Fibroblast of lung (primary cell): ENCODE results near the gene CYB561. TPM values are rescaled to one million over a fixed set of nuclear protein-coding genes. Genes with fewer than 3 reads are reported as not detected.

Experiments
- DNase-seq, 2 donors: peaks; one replicate each; pipeline versions ENCODE4 v3.0.0 to v3.0.0-alpha.2; 2010; ENCODE audit warnings: low read depth in 2 of 2
- H2AFZ ChIP-seq: 2 replicates; pipeline ENCODE4 v1.5.1; 2012; ENCODE audit warnings: low read length, control low read depth, inconsistent platforms
- H3K27ac ChIP-seq: 2 replicates; pipeline ENCODE4 v1.5.1; 2011; ENCODE audit warnings: low read length, control low read depth; ENCODE audit not compliant: insufficient read depth
- H3K27me3 ChIP-seq: 2 replicates; pipeline ENCODE4 v1.5.1; 2011; ENCODE audit warnings: mild to moderate bottlenecking, low read length; ENCODE audit not compliant: control insufficient read depth, insufficient read depth
- H3K36me3 ChIP-seq: 2 replicates; pipeline ENCODE4 v1.5.1; 2011; ENCODE audit warnings: low read length; ENCODE audit not compliant: control insufficient read depth, insufficient read depth
- H3K4me1 ChIP-seq: 2 replicates; pipeline ENCODE4 v1.5.1; 2011; ENCODE audit warnings: low read length; ENCODE audit not compliant: control insufficient read depth, insufficient read depth; ENCODE audit errors: extremely low read depth
- H3K4me2 ChIP-seq: 2 replicates; pipeline ENCODE4 v1.5.1; 2011; ENCODE audit warnings: low read length, control low read depth; ENCODE audit not compliant: insufficient read depth; ENCODE audit errors: extremely low read depth
- H3K4me3 ChIP-seq, 4 experiments: fragments of 200-600 bp in 1 of 4; sonication (generic) in 1 of 4; replicated peaks in 1 of 4; 2 replicates each; pipeline ENCODE4 v1.5.1; 2011 to 2016; ENCODE audit warnings: low read length in 4 of 4, low read depth in 3 of 4, mild to moderate bottlenecking in 3 of 4, control low read depth in 2 of 4, inconsistent platforms in 1 of 4, mixed read lengths in 1 of 4; ENCODE audit not compliant: insufficient read depth in 1 of 4; ENCODE audit errors: control extremely low read depth in 1 of 4
- H3K79me2 ChIP-seq: 2 replicates; pipeline ENCODE4 v1.5.1; 2012; ENCODE audit warnings: mild to moderate bottlenecking, low read length, inconsistent platforms; ENCODE audit not compliant: control insufficient read depth, insufficient read depth
- H3K9ac ChIP-seq: 2 replicates; pipeline ENCODE4 v1.5.1; 2011; ENCODE audit warnings: mild to moderate bottlenecking, low read length, control low read depth; ENCODE audit not compliant: insufficient read depth
- H3K9me3 ChIP-seq: 2 replicates; pipeline ENCODE4 v1.5.1; 2012; ENCODE audit warnings: low read depth, low read length; ENCODE audit not compliant: control insufficient read depth, insufficient read depth
- H4K20me1 ChIP-seq: 2 replicates; pipeline ENCODE4 v1.5.1; 2011; ENCODE audit warnings: low read length; ENCODE audit not compliant: control insufficient read depth, insufficient read depth; ENCODE audit errors: extremely low read depth
- CTCF ChIP-seq, 2 donors: IDR thresholded peaks in 1 of 2; conservative IDR thresholded peaks in 1 of 2; 1 replicate in 1 of 2; 2 replicates in 1 of 2; pipeline ENCODE4 v1.5.1; 2011 to 2012; ENCODE audit warnings: low read length in 2 of 2, control low read depth in 1 of 2, inconsistent platforms in 1 of 2, low read depth in 1 of 2, mild to moderate bottlenecking in 1 of 2
- EZH2 ChIP-seq: IDR thresholded peaks from 2 replicates; pipeline ENCODE4 v1.5.1; 2012; ENCODE audit warnings: low read length, control low read depth, mild to moderate bottlenecking; ENCODE audit errors: missing control alignments
- polyA plus RNA-seq, 2 donors: library from polyadenylated mRNA; depleted of rRNA in 1 of 2; stranded (reverse) in 1 of 2; unstranded in 1 of 2; fragments of >200 nt; gene quantifications; 2 replicates each; pipeline ENCODE4 v1.2.1, GENCODE V29; 2011 to 2012; ENCODE audit warnings: missing spikeins in 1 of 2
- total RNA-seq: library from RNA; depleted of rRNA; stranded (reverse); fragments of >200 nt; gene quantifications from 2 replicates; pipeline ENCODE4 v1.2.1, GENCODE V29; 2014

Gene CYB561
- total and polyA plus RNA-seq, 2 donors (not counting 1 experiment from before 2014, with no cell fraction given), result 7.8 to 13.7 TPM

GRCh38 chr17:63450551-63450950, 4.4 kb upstream of the CYB561 start:
- Histone ChIP-seq H3K4me2 (no peak overlapping the region), H3K4me1 (no peaks in the 10 kb centered on the region), H3K4me3 (no peak overlapping the region), H3K9ac (no peak overlapping the region), H3K9me3 (no peaks in the 10 kb centered on the region), H4K20me1 (no peaks in the 10 kb centered on the region), H3K36me3 (no peaks in the 10 kb centered on the region), H3K27me3 (peaks cover 4% of the 10 kb centered on the region), H2AFZ (no peak overlapping the region), H3K27ac (no peak overlapping the region), H3K79me2 (no peaks in the 10 kb centered on the region)
- TF ChIP-seq EZH2, result no peak
- no peak for TF ChIP-seq CTCF (conservative IDR thresholded peaks at IDR 0.05 in 1 of 2, IDR thresholded peaks at IDR 0.05 in 1 of 2; ENCODE audit: low read depth in 1 of 2, low read length in 2 of 2)
- DNase-seq, result peak in 1 of 2 donors; percentile 27

- H4K20me1 ChIP-seq, result no peaks in the 10 kb centered on the region
- no peak overlapping the region for H3K4me3 ChIP-seq
- TF ChIP-seq EZH2 (no peak), CTCF (conservative IDR thresholded peaks at IDR 0.05 in 1 of 2, IDR thresholded peaks at IDR 0.05 in 1 of 2; ENCODE audit: low read depth in 1 of 2, low read length in 2 of 2) (no peak)
- no peak for DNase-seq
- no peaks in the 10 kb centered on the region for H3K36me3 ChIP-seq
- H2AFZ ChIP-seq, result no peak overlapping the region
- H3K79me2 ChIP-seq, result no peaks in the 10 kb centered on the region
- H3K9ac ChIP-seq, result no peak overlapping the region
- no peak overlapping the region for H3K4me2 ChIP-seq
- no peaks in the 10 kb centered on the region for H3K9me3 ChIP-seq
- no peak overlapping the region for H3K27ac ChIP-seq
- no peaks in the 10 kb centered on the region for H3K4me1 ChIP-seq
- H3K27me3 ChIP-seq, result peaks cover 4% of the 10 kb centered on the region
Measured at GRCh38 chr17:63448655-63449054, 2.5 kb upstream of the CYB561 start.

- Histone ChIP-seq H3K4me2 (no peak overlapping the region), H3K9ac (no peak overlapping the region), H3K4me1 (no peaks in the 10 kb centered on the region)
Measured at GRCh38 chr17:63447471-63448009, 1.4 kb upstream of the CYB561 start.

More at GRCh38 chr17:63447471-63448009, 1.4 kb upstream of the CYB561 start:
- TF ChIP-seq EZH2 (no peak), CTCF (conservative IDR thresholded peaks at IDR 0.05 in 1 of 2, IDR thresholded peaks at IDR 0.05 in 1 of 2; ENCODE audit: low read depth in 1 of 2, low read length in 2 of 2) (no peak)
- Histone ChIP-seq H3K79me2 (no peaks in the 10 kb centered on the region), H3K9me3 (no peaks in the 10 kb centered on the region), H3K36me3 (no peaks in the 10 kb centered on the region), H3K4me3 (no peak overlapping the region), H3K27ac (no peak overlapping the region), H2AFZ (no peak overlapping the region), H3K27me3 (peaks cover 4% of the 10 kb centered on the region), H4K20me1 (no peaks in the 10 kb centered on the region)
- no peak for DNase-seq
